Panc1 (cell line): ENCODE measurements around the gene LGALS3.
A peak's percentile ranks its signal among the peaks of the same experiment; 100 is the strongest.

Experiments
- POLR2AphosphoS5 ChIP-seq: IDR thresholded peaks from 2 replicates; pipeline ENCODE4 v1.6.1; 2012; ENCODE audit warnings: mild to moderate bottlenecking, low read depth, low read length, moderate library complexity
- TF ChIP-seq, protein P1 (sequence below): fragments of 450-650 bp; IDR thresholded peaks from 2 replicates; pipeline ENCODE4 v1.5.1; 2017; ENCODE audit warnings: mild to moderate bottlenecking
- TF ChIP-seq, protein P2 (sequence below), 2 experiments: IDR thresholded peaks; 2 replicates each; pipeline ENCODE4 v1.6.1; 2011 to 2012; ENCODE audit warnings: low read depth in 2 of 2, control low read depth in 1 of 2, low read length in 1 of 2, mild to moderate bottlenecking in 1 of 2, moderate library complexity in 1 of 2; ENCODE audit not compliant: insufficient read depth in 1 of 2

DNA sequence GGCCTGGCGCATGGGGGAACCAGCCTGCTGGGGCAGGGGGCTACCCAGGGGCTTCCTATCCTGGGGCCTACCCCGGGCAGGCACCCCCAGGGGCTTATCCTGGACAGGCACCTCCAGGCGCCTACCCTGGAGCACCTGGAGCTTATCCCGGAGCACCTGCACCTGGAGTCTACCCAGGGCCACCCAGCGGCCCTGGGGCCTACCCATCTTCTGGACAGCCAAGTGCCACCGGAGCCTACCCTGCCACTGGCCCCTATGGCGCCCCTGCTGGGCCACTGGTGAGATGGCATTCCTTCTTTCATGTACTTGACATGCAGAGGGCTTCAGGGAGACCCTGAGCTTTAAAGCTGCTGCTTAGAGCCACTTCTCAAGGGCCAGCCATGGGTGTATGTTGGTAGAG, 9.0 kb downstream of the LGALS3 start:
- TF ChIP-seq, protein P1, sequence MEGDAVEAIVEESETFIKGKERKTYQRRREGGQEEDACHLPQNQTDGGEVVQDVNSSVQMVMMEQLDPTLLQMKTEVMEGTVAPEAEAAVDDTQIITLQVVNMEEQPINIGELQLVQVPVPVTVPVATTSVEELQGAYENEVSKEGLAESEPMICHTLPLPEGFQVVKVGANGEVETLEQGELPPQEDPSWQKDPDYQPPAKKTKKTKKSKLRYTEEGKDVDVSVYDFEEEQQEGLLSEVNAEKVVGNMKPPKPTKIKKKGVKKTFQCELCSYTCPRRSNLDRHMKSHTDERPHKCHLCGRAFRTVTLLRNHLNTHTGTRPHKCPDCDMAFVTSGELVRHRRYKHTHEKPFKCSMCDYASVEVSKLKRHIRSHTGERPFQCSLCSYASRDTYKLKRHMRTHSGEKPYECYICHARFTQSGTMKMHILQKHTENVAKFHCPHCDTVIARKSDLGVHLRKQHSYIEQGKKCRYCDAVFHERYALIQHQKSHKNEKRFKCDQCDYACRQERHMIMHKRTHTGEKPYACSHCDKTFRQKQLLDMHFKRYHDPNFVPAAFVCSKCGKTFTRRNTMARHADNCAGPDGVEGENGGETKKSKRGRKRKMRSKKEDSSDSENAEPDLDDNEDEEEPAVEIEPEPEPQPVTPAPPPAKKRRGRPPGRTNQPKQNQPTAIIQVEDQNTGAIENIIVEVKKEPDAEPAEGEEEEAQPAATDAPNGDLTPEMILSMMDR, result peak; percentile 38
- no peak for TF ChIP-seq POLR2AphosphoS5
- TF ChIP-seq, protein P2, sequence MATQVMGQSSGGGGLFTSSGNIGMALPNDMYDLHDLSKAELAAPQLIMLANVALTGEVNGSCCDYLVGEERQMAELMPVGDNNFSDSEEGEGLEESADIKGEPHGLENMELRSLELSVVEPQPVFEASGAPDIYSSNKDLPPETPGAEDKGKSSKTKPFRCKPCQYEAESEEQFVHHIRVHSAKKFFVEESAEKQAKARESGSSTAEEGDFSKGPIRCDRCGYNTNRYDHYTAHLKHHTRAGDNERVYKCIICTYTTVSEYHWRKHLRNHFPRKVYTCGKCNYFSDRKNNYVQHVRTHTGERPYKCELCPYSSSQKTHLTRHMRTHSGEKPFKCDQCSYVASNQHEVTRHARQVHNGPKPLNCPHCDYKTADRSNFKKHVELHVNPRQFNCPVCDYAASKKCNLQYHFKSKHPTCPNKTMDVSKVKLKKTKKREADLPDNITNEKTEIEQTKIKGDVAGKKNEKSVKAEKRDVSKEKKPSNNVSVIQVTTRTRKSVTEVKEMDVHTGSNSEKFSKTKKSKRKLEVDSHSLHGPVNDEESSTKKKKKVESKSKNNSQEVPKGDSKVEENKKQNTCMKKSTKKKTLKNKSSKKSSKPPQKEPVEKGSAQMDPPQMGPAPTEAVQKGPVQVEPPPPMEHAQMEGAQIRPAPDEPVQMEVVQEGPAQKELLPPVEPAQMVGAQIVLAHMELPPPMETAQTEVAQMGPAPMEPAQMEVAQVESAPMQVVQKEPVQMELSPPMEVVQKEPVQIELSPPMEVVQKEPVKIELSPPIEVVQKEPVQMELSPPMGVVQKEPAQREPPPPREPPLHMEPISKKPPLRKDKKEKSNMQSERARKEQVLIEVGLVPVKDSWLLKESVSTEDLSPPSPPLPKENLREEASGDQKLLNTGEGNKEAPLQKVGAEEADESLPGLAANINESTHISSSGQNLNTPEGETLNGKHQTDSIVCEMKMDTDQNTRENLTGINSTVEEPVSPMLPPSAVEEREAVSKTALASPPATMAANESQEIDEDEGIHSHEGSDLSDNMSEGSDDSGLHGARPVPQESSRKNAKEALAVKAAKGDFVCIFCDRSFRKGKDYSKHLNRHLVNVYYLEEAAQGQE (IDR thresholded peaks at IDR 0.05; ENCODE audit: insufficient read depth in 1 of 2, low read depth in 2 of 2, low read length in 1 of 2), result no peak
